ENCODE results near the gene KCNA5. TPM values are rescaled to one million over a fixed set of nuclear protein-coding genes. Genes with fewer than 3 reads are reported as not detected.
A peak's percentile ranks its signal among the peaks of the same experiment; 100 is the strongest.

KCNA5 gene
- total RNA-seq, 1 donor from 2014 or later, result 0.82 TPM

GRCh38 chr12:5060958-5061357 is 17.3 kb downstream of the KCNA5 start:
- DNase-seq (ENCODE audit: extremely low spot score, unreplicated experiment), result no peak
- H3K27me3 Mint-ChIP-seq, result peaks cover 51% of the 10 kb centered on the region
- no peaks in the 10 kb centered on the region for H3K4me1 Mint-ChIP-seq (ENCODE audit: unreplicated experiment)
- no peak for TF ChIP-seq CTCF (conservative IDR thresholded peaks at IDR 0.05)
- no peaks in the 10 kb centered on the region for H3K36me3 Mint-ChIP-seq
- no peaks in the 10 kb centered on the region for H3K9me3 Mint-ChIP-seq
- no peak overlapping the region for H3K4me3 Mint-ChIP-seq
- no peak overlapping the region for H3K27ac Mint-ChIP-seq

GRCh38 chr12:5063149-5063548 is 19.5 kb downstream of the KCNA5 start:
- TF ChIP-seq CTCF (conservative IDR thresholded peaks at IDR 0.05), result no peak
- Mint-ChIP-seq H3K27ac (no peak overlapping the region), H3K4me1 (ENCODE audit: unreplicated experiment) (peaks cover 4% of the 10 kb centered on the region), H3K36me3 (no peaks in the 10 kb centered on the region), H3K9me3 (no peaks in the 10 kb centered on the region), H3K27me3 (peaks cover 46% of the 10 kb centered on the region), H3K4me3 (no peak overlapping the region)
- no peak for DNase-seq (ENCODE audit: extremely low spot score, unreplicated experiment)

- Mint-ChIP-seq H3K9me3 (no peaks in the 10 kb centered on the region), H3K4me3 (no peak overlapping the region), H3K36me3 (no peaks in the 10 kb centered on the region), H3K4me1 (ENCODE audit: unreplicated experiment) (peaks cover 8% of the 10 kb centered on the region), H3K27me3 (peaks cover 38% of the 10 kb centered on the region), H3K27ac (peak overlapping the region; percentile 18)
- DNase-seq (ENCODE audit: extremely low spot score, unreplicated experiment), result no peak
- TF ChIP-seq CTCF (conservative IDR thresholded peaks at IDR 0.05), result no peak
Measured at GRCh38 chr12:5064913-5065490, 21.3 kb downstream of the KCNA5 start.

- Mint-ChIP-seq H3K27me3 (peaks cover 39% of the 10 kb centered on the region), H3K4me3 (no peak overlapping the region), H3K27ac (peak overlapping the region; percentile 17), H3K36me3 (no peaks in the 10 kb centered on the region), H3K4me1 (ENCODE audit: unreplicated experiment) (peaks cover 8% of the 10 kb centered on the region), H3K9me3 (no peaks in the 10 kb centered on the region)
- TF ChIP-seq CTCF (conservative IDR thresholded peaks at IDR 0.05), result no peak
- no peak for DNase-seq (ENCODE audit: extremely low spot score, unreplicated experiment)
Measured at GRCh38 chr12:5066251-5066650, 22.6 kb downstream of the KCNA5 start.

- H3K27me3 Mint-ChIP-seq, result peaks cover 43% of the 10 kb centered on the region
- no peaks in the 10 kb centered on the region for H3K9me3 Mint-ChIP-seq
- H3K36me3 Mint-ChIP-seq, result no peaks in the 10 kb centered on the region
- peak overlapping the region; percentile 32 for H3K4me3 Mint-ChIP-seq
- peaks cover 8% of the 10 kb centered on the region for H3K4me1 Mint-ChIP-seq (ENCODE audit: unreplicated experiment)
- H3K27ac Mint-ChIP-seq, result peak overlapping the region; percentile 83
- no peak for DNase-seq (ENCODE audit: extremely low spot score, unreplicated experiment)
- TF ChIP-seq CTCF (conservative IDR thresholded peaks at IDR 0.05), result no peak
Measured at GRCh38 chr12:5068126-5068525, 24.4 kb downstream of the KCNA5 start.

- peak overlapping the region; percentile 32 for H3K4me3 Mint-ChIP-seq
- peak overlapping the region; percentile 83 for H3K27ac Mint-ChIP-seq
- peaks cover 8% of the 10 kb centered on the region for H3K4me1 Mint-ChIP-seq (ENCODE audit: unreplicated experiment)
Measured at GRCh38 chr12:5068619-5069018, 24.9 kb downstream of the KCNA5 start.

More at GRCh38 chr12:5068619-5069018, 24.9 kb downstream of the KCNA5 start:
- no peak for TF ChIP-seq CTCF (conservative IDR thresholded peaks at IDR 0.05)
- DNase-seq (ENCODE audit: extremely low spot score, unreplicated experiment), result no peak
- Mint-ChIP-seq H3K36me3 (no peaks in the 10 kb centered on the region), H3K27me3 (peaks cover 46% of the 10 kb centered on the region), H3K9me3 (no peaks in the 10 kb centered on the region)
